Left cardiac atrium (tissue), 4 donors: ENCODE measurements around the gene P2RX6. TPM values are rescaled to one million over a fixed set of nuclear protein-coding genes. Genes with fewer than 3 reads are reported as not detected.

Experiments used
- ATAC-seq, 2 donors: fragments of 200-7000 bp; cut with Tn5 transposase; one replicate each; pipeline ENCODE4 v1.9.1; 2020; ENCODE audit warnings: mild to moderate bottlenecking in 2 of 2, moderate library complexity in 2 of 2
- DNase-seq: peaks from one replicate; pipeline ENCODE4 v3.0.0-alpha.2; 2020
- intact Hi-C, 2 donors: fragments of 100-400 bp; cut with DNase I; formaldehyde crosslinking; loops; one replicate each; pipeline versions ENCODE4 v1.14.1 to v1.15.1; 2022 to 2023
- total RNA-seq, 2 donors: library from RNA; stranded (reverse); fragmentation: NEBNext Ultra II Directional; extraction: Animal tissue kit (Norgen Biotek cat#: 25700); gene quantifications; one replicate each; pipeline ENCODE4 v1.2.1, GENCODE V29; 2021
- donor health status: DM: no; HTN: yes; CAD: no.
- donor health status: DM: no; HTN: yes; CAD: no; lungs with severe emphysema.
- donor health status: DM: yes; HTN: yes; CAD: no.
- donor health status: Dilated cardiomyopathy.

P2RX6 gene
- total RNA-seq, 2 donors from 2014 or later, result 2.2 to 4.6 TPM

- no peak for ATAC-seq
- intact Hi-C loops, result no loop called here
- DNase-seq, result no peak
Measured at GRCh38 chr22:20977516-20978170, 37.3 kb upstream of the P2RX6 start.

- ATAC-seq (no peak), DNase-seq (no peak)
- intact Hi-C loops, result no loop called here
Measured at GRCh38 chr22:20978419-20978818, 36.5 kb upstream of the P2RX6 start.

- ATAC-seq (peak; percentile 56 to 63), DNase-seq (peak; percentile 83)
- intact Hi-C loops, result no loop called here
Measured at GRCh38 chr22:20979243-20979809, 35.6 kb upstream of the P2RX6 start.

GRCh38 chr22:20979940-20980453 lies 35.0 kb upstream of the P2RX6 start:
- no peak for DNase-seq
- intact Hi-C loops, result no loop called here
- ATAC-seq, result no peak

- DNase-seq (no peak), ATAC-seq (no peak)
- intact Hi-C loops, result no loop called here
Measured at GRCh38 chr22:20980523-20980922, 34.4 kb upstream of the P2RX6 start.

GRCh38 chr22:20980938-20981722 lies 33.8 kb upstream of the P2RX6 start:
- intact Hi-C loops, result no loop called here
- DNase-seq (no peak), ATAC-seq (no peak)

- ATAC-seq (peak; percentile 93 to 94), DNase-seq (peak; percentile 88)
- intact Hi-C loops, result no loop called here
Measured at GRCh38 chr22:20981787-20982562, 33.0 kb upstream of the P2RX6 start, which contains the start of gene LZTR1. Gene LZTR1 (plus strand): TSS chr22:20982297. CDS start chr22:20982372, 75 bp downstream.

GRCh38 chr22:20982563-20982882 lies 32.4 kb upstream of the P2RX6 start:
- no peak for DNase-seq
- peak; percentile 8 to 24 for ATAC-seq
- intact Hi-C loops, result no loop called here

- DNase-seq, result no peak
- ATAC-seq, result no peak
- intact Hi-C loops, result no loop called here
Measured at GRCh38 chr22:20983081-20983771, 31.7 kb upstream of the P2RX6 start.

- intact Hi-C loops, result no loop called here
- ATAC-seq (no peak), DNase-seq (no peak)
Measured at GRCh38 chr22:20985720-20986119, 29.2 kb upstream of the P2RX6 start.

- intact Hi-C loops, result no loop called here
- ATAC-seq, result no peak
- no peak for DNase-seq
Measured at GRCh38 chr22:20986365-20986764, 28.6 kb upstream of the P2RX6 start.

GRCh38 chr22:20987375-20987774 lies 27.6 kb upstream of the P2RX6 start:
- intact Hi-C loops, result no loop called here
- no peak for DNase-seq
- no peak for ATAC-seq

GRCh38 chr22:20988573-20989322 lies 26.2 kb upstream of the P2RX6 start:
- no peak for ATAC-seq
- no peak for DNase-seq
- intact Hi-C loops, result no loop called here

- DNase-seq, result no peak
- ATAC-seq, result no peak
- intact Hi-C loops, result no loop called here
Measured at GRCh38 chr22:20989323-20990138, 25.4 kb upstream of the P2RX6 start.

- intact Hi-C loops, result no loop called here
- DNase-seq (no peak), ATAC-seq (no peak)
Measured at GRCh38 chr22:20990184-20991180, 24.5 kb upstream of the P2RX6 start.
